HG03558 (cell line): Measurements from ENCODE around the gene NEDD9.

Experiments used
- ATAC-seq: cut with Tn5 transposase; IDR thresholded peaks from one replicate; pipeline ENCODE4 v1.9.1; 2021; ENCODE audit warnings: moderate number of reproducible peaks; ENCODE audit not compliant: unreplicated experiment; ENCODE audit errors: extremely low read depth

NEDD9 gene

DNA sequence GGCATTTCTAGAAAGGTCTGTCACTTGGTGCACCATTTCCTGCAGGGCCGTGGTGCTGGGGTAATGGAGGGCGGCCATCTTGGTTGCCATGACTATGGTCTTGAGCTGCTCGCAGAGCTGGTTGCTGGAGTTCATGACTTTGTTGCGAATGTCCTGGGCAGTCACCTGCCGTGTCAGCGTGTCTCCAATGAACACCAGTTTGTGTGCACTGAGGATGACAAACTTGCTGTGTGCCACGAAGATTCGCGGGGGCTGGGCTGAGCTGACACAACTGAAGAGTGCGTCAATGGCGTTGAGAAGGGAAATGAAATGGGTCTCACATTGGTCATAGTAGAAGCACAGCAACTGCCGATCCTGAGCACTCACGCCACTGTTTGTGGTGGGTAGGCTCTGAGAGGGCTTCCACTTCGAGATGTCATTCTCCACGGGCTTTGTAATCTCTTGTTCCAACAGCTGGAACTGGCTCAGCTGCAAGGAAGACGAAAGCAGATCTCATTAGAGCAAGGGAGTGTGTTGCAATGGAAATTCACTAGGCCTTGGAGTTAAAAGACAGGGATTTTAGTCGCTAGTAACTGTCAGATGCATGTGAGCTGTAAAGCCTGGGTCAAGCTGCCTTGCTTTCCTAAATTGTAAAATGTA lies 47.1 kb downstream of the NEDD9 start:
- no peak for ATAC-seq

DNA sequence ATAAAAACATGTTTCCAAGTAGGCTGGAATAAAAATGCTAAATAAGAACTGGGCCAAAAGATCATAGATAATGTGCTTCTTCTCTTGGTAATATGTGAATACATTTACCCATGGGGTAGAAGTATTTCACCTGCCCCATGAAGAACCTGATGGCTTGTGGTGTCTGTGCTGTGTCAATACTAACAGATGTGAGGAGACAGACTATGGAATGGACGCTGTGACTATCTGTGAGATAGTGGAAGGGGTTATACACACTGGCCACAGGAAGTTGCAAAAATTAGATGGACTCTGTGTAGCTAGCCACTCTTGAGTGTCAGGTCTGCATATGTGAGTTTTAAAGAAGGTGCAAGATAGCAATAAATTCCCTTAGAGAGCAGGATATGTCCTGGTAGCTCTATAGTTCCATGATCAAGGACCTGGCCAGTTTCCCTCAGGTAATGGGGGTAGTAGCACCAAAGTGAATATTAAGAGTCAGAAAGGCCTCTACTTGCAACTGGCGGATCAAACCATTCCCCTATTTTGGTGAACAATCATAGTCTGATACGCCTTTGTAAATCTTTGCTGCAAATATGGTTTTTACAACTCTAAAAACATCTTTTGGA lies 48.6 kb downstream of the NEDD9 start:
- ATAC-seq: no peak

DNA sequence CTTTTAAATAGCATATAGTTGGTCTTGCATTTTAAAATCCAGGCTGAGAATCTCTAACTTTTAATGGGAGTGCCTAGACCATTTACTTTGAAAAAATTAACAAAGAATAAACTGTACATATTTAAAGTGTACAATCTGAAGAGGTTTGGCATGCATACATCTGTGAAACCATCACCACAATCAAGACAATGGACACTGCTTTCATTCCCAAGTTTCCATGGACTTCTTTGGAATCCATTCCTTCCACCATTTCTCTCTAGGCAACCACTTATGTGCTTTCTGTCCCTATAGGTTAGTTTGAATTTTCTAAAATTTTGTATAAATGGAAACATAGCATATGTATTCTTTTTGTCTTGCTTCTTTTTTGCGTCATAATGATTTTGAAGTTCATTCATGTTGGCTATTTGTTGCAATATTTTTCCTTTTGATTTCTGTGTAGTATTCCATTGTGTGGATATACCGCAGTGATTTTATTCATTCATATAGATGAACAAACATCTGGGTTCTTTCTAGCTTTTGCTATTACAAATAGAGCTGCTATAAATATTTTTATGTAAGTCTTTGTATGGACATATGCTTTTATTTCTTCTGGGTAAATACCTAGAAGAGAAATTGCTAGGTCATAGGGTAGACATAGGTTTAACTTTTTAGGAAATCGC lies 50.9 kb downstream of the NEDD9 start:
- ATAC-seq: no peak

- no peak for ATAC-seq
These were observed 52.9 kb downstream of the NEDD9 start for GRCh38 chr6:11179419-11180202.

DNA sequence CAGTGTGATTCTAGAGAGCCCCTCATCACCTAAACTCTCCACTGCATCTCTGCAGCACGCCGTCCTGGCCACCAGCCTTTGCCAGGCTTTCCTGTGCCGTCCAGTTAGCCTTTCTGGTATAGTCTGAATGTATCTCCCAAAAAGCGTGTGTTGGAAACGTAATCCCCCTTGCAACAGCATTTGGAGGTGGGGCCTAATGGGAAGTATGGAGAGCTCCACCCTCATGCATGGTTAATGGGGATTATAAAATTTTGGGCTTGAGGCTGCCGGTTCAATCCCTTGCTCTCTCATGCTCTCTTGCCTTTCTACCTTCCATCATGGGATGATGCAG lies 53.4 kb downstream of the NEDD9 start:
- no peak for ATAC-seq

- ATAC-seq: no peak
These were observed 55.2 kb downstream of the NEDD9 start for GRCh38 chr6:11177271-11177670.

GRCh38 chr6:11174242-11174611 lies 58.2 kb downstream of the NEDD9 start:
- no peak for ATAC-seq

GRCh38 chr6:11172501-11173327 lies 59.8 kb downstream of the NEDD9 start:
- no peak for ATAC-seq

DNA sequence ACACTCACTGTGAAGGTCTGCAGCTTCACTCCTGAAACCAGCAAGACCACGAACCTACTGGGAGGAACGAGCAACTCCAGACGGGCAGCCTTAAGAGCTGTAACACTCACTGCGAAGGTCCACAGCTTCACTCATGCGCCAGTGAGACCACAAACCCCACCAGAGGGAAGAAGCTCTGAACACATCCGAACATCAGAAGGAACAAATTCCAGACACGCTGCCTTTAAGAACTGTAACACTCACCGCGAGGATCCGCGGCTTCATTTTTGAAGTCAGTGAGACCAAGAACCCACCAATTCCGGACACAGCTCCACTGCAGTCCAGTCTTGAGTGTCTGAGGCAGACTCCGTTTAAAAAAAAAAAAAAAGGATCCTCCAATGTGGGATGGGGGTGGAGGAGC lies 60.5 kb downstream of the NEDD9 start:
- no peak for ATAC-seq

DNA sequence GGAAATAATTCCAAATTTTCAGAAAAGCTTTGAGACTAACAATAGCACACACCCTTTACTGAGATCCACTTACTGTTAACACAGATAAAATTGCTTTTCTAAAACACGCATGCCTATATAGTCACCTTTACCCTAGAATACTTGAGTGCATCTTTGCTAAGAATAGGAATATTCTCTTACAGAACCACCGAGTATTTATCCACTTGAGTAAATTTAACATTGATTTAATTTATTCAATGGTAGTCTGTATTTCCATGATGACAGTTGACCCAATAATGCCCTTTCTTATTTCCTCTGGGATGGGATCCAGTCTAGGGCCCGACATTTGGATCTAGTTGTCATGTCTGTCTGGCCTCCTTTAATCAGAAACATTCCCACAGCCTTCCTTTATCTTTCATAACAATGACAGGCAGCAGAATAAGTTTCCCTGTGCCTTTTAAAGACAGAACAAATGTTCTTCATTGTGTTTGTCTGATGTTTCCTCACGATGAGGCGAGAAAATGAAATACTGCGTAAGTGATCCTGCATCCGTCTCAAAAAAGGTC lies 64.3 kb downstream of the NEDD9 start:
- no peak for ATAC-seq

- no peak for ATAC-seq
These were observed 65.5 kb downstream of the NEDD9 start for GRCh38 chr6:11166948-11167347.

DNA sequence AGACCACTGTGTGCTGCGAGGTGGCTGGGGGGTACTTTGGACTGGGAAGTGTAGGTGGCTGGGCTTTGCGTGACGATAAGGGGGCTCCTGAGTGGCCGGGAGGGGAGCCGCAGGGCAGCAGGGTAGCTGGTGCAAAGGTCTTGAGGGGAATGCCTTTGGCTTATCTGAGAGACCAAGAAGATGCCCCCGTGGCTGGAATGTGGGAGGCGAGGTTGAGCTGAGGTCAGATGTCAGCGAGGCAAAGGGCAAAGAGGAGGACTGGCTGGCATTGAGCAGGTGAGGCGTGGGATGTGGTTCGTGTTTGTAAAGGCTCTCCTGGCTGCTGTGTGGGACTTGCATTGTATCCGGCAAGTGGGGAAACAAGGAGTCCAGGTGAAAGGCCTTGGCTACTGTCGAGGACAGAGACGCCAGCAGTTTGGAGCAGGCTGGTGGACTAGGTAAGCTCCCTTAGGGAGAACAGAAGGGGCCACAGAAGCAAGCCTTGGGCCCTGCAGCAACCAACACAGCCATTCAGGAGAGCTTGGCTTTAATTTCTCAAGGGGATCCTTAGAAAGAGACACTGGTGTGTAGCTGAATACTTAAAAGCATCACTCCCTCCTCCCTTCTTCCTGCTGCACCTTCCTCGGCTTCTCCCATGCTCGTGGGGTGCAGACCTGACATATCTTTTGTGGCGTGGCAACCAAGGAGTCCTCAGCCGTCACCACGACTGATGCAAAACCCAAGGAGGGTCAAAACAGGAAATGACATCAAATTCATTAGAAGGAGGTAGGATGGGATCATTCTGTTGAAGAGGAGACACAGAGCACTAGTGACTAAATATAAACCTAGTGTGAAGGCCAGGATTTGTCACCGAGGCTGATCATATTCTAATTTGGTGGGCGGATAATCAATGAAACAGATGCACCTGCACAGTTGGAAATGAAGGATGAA lies 67.5 kb downstream of the NEDD9 start:
- ATAC-seq: no peak

DNA sequence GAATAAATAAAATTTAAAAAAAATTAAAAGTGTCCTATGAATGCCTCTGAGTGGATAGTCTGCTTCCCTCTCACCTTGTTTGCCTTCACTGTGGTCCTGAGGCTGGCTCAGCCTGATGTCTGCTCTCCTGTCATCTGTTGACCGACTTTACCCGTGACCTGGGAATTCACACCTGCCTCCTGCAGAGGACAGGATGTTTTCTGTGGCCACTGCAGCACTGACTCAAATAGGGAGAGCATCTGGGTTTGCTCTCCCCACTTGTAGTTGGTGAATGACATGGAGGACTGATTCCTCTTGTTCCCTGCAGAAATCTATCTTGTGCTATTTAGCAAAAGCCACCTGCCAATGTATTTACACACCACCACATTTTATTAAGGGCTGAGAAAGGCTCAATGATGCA lies 68.5 kb downstream of the NEDD9 start:
- ATAC-seq: no peak

DNA sequence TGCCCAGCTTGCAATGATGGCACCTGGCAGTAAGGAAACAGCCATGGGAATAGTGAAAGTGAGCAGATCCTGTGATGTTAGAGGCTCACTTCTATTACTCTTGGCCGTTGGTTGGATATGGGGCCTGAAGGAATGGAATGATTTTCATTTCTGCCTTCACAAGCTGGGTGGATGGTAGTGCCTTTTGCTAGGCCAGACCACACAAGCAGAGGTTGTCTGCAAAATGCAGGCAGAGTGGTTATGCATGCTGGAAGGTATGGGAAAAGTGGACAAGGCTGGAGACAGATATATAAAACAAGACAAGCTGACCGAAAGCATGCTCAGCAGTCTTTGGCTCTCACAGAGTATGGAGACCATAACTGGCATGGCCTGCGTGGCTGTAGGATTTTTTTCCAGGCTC lies 70.2 kb downstream of the NEDD9 start:
- no peak for ATAC-seq

GRCh38 chr6:11161031-11161956 lies 71.2 kb downstream of the NEDD9 start:
- no peak for ATAC-seq

DNA sequence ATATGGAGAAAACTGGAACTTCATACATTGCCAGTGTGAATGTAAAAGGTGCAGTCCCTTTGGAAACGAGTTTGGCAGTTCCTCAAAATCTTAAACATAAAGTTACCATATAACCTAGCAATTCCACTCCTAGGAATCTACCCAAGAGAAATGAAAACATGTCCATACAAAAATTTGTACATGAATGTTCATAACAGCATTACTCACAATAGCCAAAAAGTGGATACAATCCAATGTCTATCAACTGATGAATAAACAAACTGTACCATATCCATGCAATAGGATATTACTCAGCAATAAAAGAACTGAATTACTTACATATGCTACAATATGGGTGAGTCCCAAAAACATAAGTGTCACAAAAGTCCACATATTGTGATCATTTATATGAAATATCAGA lies 72.3 kb downstream of the NEDD9 start:
- ATAC-seq: no peak

DNA sequence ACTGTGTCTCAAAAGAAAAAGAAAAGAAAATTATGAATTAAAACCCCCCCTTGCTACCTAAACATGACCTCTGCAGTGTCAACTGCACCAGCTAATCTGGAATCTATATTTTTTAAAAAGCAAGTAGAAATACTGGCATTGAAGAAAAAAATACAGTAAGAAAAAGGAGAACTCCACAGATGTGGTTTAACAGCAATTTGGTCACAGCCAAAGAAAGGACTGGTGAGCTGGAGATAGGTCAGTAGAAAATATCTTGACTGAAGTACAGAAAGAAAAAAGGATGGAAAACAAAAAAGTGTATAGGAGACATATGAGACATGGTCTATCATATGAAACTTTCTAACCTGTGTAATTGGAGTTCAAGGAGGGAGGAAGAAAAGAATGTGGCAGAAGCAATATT lies 76.9 kb downstream of the NEDD9 start:
- no peak for ATAC-seq

DNA sequence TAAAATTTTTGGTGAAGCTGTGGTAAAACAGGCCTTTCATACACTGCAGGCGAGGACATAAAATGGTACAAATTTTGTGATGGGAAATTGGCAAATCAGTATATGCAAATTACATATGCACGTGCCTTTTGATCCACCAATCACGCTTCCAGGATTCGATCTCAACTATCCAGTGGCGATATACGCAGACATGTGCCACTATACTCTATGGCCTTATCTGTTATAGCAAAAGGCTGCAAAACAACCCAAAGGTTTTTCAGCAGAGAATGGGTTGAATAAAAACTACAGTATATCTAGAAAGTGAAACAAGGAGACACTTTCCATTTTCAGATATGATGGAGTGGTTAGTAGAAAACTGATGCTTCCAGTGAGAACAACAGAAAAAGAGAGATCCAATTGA lies 79.0 kb downstream of the NEDD9 start:
- no peak for ATAC-seq
